NB4 (cell line): ENCODE results near the gene CRACDL.

Experiments
- MAX ChIP-seq: IDR thresholded peaks from 2 replicates; pipeline ENCODE4 v1.6.1; 2011; ENCODE audit warnings: low read depth, low read length
- MYC ChIP-seq: IDR thresholded peaks from 2 replicates; pipeline ENCODE4 v1.6.1; 2011; ENCODE audit warnings: low read depth, low read length
- TF ChIP-seq, protein P1 (sequence below): IDR thresholded peaks from one replicate; pipeline ENCODE4 v1.5.1; 2012; ENCODE audit warnings: low read depth, low read length

DNA sequence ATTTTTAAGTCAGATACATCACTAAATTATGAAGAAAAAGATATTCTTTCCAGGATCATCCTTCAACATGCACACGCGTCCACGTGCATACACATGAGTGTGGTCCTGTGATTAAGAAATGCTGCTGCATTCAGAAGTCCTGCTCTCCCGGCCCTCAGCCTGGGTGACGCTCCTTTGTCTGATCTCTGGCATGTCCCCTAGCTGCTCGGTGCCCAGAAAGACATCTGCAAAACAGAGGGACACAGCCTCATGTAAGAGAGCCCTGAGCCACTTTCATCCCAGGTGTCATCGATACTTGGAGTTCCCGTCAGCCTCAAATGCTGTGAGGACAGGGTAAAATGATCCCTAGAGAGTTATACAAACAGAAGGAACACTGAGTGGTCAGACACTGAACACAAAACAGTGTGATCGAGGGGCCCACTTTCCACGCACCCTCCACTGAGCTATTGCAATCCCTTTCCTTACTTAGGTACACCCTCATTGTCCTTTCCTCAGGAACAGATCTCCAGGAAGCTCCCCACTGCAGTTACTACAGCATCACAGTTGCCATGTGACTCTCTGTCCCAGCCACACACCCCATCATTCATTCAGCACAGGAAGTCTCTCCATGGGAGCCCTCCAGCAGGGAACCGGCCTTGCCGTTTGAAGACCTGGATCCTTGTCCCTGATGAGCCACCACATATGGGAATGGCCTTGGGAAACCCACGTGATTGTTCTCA lies 32.1 kb downstream of the CRACDL start:
- TF ChIP-seq, protein P1, sequence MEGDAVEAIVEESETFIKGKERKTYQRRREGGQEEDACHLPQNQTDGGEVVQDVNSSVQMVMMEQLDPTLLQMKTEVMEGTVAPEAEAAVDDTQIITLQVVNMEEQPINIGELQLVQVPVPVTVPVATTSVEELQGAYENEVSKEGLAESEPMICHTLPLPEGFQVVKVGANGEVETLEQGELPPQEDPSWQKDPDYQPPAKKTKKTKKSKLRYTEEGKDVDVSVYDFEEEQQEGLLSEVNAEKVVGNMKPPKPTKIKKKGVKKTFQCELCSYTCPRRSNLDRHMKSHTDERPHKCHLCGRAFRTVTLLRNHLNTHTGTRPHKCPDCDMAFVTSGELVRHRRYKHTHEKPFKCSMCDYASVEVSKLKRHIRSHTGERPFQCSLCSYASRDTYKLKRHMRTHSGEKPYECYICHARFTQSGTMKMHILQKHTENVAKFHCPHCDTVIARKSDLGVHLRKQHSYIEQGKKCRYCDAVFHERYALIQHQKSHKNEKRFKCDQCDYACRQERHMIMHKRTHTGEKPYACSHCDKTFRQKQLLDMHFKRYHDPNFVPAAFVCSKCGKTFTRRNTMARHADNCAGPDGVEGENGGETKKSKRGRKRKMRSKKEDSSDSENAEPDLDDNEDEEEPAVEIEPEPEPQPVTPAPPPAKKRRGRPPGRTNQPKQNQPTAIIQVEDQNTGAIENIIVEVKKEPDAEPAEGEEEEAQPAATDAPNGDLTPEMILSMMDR = no peak
- TF ChIP-seq MAX (no peak), MYC (no peak)
